MG63 (cell line): ENCODE results near the gene PRKCB. TPM values are rescaled to one million over a fixed set of nuclear protein-coding genes. Genes with fewer than 3 reads are reported as not detected.

Experiments used
- DNase-seq: peaks from one replicate; pipeline ENCODE4 v3.0.0-alpha.2; 2020
- H3K27me3 ChIP-seq: fragments of 250-450 bp; sonication (Bioruptor Pico); 2 replicates; pipeline ENCODE4 v1.5.1; 2020; ENCODE audit warnings: mild to moderate bottlenecking, moderate library complexity
- H3K36me3 ChIP-seq: fragments of 250-450 bp; sonication (Bioruptor Pico); 2 replicates; pipeline ENCODE4 v1.5.1; 2020; ENCODE audit warnings: mild to moderate bottlenecking, moderate library complexity
- H3K4me3 ChIP-seq: fragments of 250-450 bp; sonication (Bioruptor Pico); 2 replicates; pipeline ENCODE4 v1.5.1; 2020; ENCODE audit warnings: mild to moderate bottlenecking, moderate library complexity
- H3K9me3 ChIP-seq: fragments of 250-450 bp; sonication (Bioruptor Pico); 2 replicates; pipeline ENCODE4 v1.5.1; 2020; ENCODE audit warnings: mild to moderate bottlenecking, moderate library complexity
- total RNA-seq: library from RNA; depleted of rRNA; stranded (reverse); fragments of >200 nt; shearing (Covaris generic); gene quantifications from 2 replicates; pipeline ENCODE4 v1.2.3, GENCODE V29; 2014; ENCODE audit warnings: low replicate concordance

PRKCB gene
- total RNA-seq, 1 experiment from 2014 or later: not detected

GRCh38 chr16:23957287-23957686 lies 121.5 kb downstream of the PRKCB start:
- no peaks in the 10 kb centered on the region for H3K36me3 ChIP-seq
- peaks cover 5% of the 10 kb centered on the region; the same call in 1 of the 2 replicates for H3K27me3 ChIP-seq
- H3K4me3 ChIP-seq: no peak overlapping the region
- no peaks in the 10 kb centered on the region for H3K9me3 ChIP-seq
- DNase-seq: no peak

DNA sequence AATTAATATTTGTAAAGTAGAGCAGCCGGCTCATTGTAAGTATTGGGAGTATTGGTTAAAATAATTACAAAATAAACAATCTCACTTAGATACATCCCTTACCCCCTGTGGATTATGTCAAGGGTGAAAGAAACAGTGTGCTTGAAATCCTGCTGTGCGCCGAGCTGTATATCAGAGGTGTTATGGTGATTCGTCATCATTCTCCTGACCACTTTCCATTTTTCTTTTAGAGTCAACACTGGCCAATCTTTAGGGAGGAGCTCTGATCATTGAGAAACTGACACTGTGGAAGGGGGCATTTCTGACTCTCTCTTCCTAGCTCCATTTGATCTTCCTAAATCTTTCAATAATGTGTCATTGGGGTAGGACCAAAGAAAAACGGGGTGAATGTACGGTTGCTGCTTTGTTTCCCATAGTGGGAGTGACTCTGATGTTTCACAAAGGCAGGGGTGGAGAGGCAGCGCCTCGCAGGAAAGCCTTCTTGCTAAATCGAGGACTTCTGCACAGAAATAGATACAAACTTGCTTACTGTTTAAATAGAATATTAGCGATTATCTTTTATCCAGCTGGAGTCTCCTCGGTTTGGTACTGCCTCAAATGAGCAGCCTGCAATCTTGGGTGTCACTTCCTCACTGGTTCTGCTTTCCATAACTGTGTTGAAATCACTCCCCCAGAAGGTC lies 123.4 kb downstream of the PRKCB start:
- no peak for DNase-seq
- Histone ChIP-seq H3K27me3 (no peaks in the 10 kb centered on the region), H3K9me3 (no peaks in the 10 kb centered on the region), H3K4me3 (no peak overlapping the region), H3K36me3 (no peaks in the 10 kb centered on the region)

DNA sequence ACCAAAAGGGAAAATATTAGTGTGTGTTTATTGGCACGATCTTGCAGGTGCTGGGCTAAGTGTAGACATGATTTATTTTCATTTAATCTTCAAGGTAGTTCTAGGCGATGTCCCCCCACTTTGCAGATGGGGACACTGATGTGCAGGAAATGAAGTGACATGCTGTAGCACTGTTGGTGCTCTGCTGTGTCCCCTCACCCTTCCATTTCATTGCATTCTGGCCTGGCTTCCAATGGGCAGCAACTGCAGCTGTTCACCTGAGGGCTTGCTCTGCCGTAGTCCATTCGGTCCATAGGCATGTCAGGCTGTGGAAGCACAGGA lies 123.9 kb downstream of the PRKCB start:
- no peaks in the 10 kb centered on the region for H3K36me3 ChIP-seq
- H3K4me3 ChIP-seq: no peak overlapping the region
- no peak for DNase-seq
- no peaks in the 10 kb centered on the region for H3K27me3 ChIP-seq
- H3K9me3 ChIP-seq: no peaks in the 10 kb centered on the region

GRCh38 chr16:23960081-23960885 lies 124.5 kb downstream of the PRKCB start:
- H3K4me3 ChIP-seq: no peak overlapping the region
- DNase-seq: no peak
- H3K36me3 ChIP-seq: no peaks in the 10 kb centered on the region
- H3K27me3 ChIP-seq: no peaks in the 10 kb centered on the region
- H3K9me3 ChIP-seq: no peaks in the 10 kb centered on the region

DNA sequence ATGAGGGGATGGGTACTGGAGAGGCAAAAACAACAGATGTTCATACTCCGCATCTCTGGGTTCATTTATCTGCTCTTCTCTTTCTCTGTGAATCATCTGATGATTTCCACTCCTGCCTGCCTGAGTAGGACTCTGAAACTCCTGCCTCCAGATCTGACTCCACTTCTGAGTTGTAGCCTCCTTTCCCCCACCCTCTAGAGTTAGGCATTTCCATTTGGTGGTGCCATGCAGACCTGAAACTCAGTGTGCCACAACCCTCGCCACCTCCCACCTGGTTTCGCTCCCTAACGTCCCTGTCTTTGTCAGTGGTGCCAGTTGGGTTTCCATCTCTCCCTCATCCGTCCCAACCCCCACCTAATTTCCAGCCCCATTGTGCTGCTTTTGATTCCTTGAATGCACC lies 126.2 kb downstream of the PRKCB start:
- no peaks in the 10 kb centered on the region for H3K36me3 ChIP-seq
- DNase-seq: no peak

GRCh38 chr16:23964136-23964535 lies 128.4 kb downstream of the PRKCB start:
- no peak overlapping the region for H3K4me3 ChIP-seq
- H3K36me3 ChIP-seq: no peaks in the 10 kb centered on the region
- DNase-seq: no peak
- H3K27me3 ChIP-seq: no peaks in the 10 kb centered on the region
- no peaks in the 10 kb centered on the region for H3K9me3 ChIP-seq

More for the DNA sequence above, 126.2 kb downstream of the PRKCB start:
- no peaks in the 10 kb centered on the region for H3K27me3 ChIP-seq
- no peak overlapping the region for H3K4me3 ChIP-seq
- H3K9me3 ChIP-seq: no peaks in the 10 kb centered on the region

DNA sequence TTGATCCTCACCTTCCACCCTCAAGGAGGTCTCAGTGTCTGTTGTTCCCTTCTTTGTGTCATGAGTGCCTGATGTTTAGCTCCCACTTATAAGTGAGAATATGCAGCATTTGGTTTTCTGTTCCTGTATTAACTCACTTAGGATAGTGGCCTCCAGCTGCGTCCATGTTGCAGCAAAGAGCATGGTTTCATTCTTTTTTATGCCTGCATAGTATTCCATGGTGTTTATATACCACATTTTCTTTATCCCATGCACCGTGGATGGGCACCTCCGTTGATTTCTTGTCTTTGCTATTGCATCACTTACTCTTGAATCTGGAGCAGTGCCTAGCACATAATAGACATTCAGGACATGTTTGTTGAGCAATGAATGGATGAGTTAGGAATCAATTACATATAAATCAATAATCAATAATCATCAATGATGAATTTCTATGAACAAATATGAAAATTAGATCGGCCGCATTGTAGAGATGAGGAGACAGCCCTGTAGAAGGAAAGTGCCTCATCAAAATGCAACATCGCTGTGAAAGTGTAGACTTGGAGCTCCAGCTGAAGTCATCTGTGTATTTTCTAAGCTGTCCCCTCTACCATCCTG lies 129.5 kb downstream of the PRKCB start:
- Histone ChIP-seq H3K4me3 (no peak overlapping the region), H3K9me3 (no peaks in the 10 kb centered on the region), H3K36me3 (no peaks in the 10 kb centered on the region), H3K27me3 (no peaks in the 10 kb centered on the region)
- DNase-seq: no peak

GRCh38 chr16:23966597-23967394 lies 131.0 kb downstream of the PRKCB start:
- Histone ChIP-seq H3K36me3 (no peaks in the 10 kb centered on the region), H3K4me3 (no peak overlapping the region), H3K9me3 (no peaks in the 10 kb centered on the region), H3K27me3 (0 out of 2 replicates have a peak, but pooled peaks cover 2% of the 10 kb centered on the region)
- DNase-seq: no peak

DNA sequence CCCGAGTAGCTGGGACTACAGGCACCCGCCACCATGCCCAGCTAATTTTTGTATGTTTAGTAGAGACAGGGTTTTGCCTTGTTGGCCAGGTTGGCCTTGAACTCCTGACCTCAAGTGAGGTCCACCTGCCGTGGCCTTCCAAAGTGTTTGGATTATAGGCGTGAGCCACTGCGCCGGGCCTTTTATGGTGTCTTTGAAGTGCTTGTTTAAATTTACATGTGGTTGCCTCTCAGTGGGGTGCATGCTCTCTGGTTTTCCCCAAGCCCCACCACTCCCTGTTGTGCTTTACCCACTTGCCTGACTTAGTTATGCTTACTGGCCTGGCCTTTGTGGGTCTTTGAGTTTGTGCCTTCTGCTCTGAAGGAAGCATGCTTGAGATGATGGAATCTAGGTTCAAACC lies 132.0 kb downstream of the PRKCB start:
- no peaks in the 10 kb centered on the region for H3K36me3 ChIP-seq
- no peak for DNase-seq
- no peak overlapping the region for H3K4me3 ChIP-seq
- H3K9me3 ChIP-seq: no peaks in the 10 kb centered on the region
- H3K27me3 ChIP-seq: 0 out of 2 replicates have a peak, but pooled peaks cover 2% of the 10 kb centered on the region

GRCh38 chr16:23968176-23968575 lies 132.4 kb downstream of the PRKCB start:
- Histone ChIP-seq H3K4me3 (no peak overlapping the region), H3K27me3 (0 out of 2 replicates have a peak, but pooled peaks cover 2% of the 10 kb centered on the region), H3K9me3 (no peaks in the 10 kb centered on the region), H3K36me3 (no peaks in the 10 kb centered on the region)
- no peak for DNase-seq

- Histone ChIP-seq H3K36me3 (no peaks in the 10 kb centered on the region), H3K27me3 (0 out of 2 replicates have a peak, but pooled peaks cover 2% of the 10 kb centered on the region), H3K9me3 (no peaks in the 10 kb centered on the region)
Measured at GRCh38 chr16:23969468-23970297, 133.9 kb downstream of the PRKCB start.

DNA sequence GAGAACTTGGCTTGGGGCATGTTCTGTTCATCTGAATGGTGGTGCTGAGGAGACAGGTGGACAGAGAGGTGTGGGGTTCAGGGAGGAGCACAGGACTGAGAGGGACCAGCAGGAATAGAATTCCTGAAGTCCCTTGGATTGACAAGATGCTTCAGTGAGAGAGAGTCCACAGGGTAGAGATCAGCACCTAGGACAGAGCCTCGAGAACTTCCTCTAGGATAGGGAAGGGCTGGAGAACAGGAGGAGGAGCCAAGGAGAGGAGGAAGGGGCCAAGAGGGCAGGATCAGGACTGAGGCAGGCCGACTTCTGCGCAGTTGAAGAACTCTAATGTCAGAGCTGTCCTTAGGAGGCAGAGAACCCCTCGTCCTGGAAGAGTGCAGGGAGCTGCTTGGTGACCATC lies 138.4 kb downstream of the PRKCB start:
- DNase-seq: peak; percentile 2
- Histone ChIP-seq H3K4me3 (no peak overlapping the region), H3K36me3 (no peaks in the 10 kb centered on the region), H3K9me3 (no peaks in the 10 kb centered on the region), H3K27me3 (0 out of 2 replicates have a peak, but pooled peaks cover 2% of the 10 kb centered on the region)

More at GRCh38 chr16:23969468-23970297, 133.9 kb downstream of the PRKCB start:
- H3K4me3 ChIP-seq: no peak overlapping the region
- DNase-seq: no peak

GRCh38 chr16:23975293-23975692 lies 139.5 kb downstream of the PRKCB start:
- peaks cover 8% of the 10 kb centered on the region; the same call in 1 of the 2 replicates for H3K27me3 ChIP-seq
- H3K9me3 ChIP-seq: no peaks in the 10 kb centered on the region
- H3K4me3 ChIP-seq: no peak overlapping the region
- no peak for DNase-seq
- no peaks in the 10 kb centered on the region for H3K36me3 ChIP-seq

DNA sequence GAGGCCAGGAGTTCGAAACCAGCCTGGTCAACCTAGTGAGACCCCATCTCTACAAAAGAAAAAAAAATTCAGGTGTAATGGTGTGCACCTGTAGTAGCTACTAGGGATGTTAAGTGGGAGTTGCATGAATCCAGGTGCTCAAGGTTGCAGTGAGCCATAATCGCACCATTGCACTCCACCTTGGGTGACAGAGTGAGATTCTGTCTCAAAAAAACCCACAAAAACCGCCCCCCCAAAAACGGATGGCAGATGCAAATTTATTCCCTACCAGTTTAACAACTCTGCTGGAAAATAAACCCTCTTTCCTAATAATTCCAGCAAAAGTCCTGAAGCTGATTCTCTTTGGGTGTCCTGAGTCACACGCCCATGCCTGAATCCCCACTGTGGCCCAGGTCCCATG lies 140.3 kb downstream of the PRKCB start:
- Histone ChIP-seq H3K27me3 (peaks cover 8% of the 10 kb centered on the region; the same call in 1 of the 2 replicates), H3K36me3 (no peaks in the 10 kb centered on the region), H3K9me3 (no peaks in the 10 kb centered on the region), H3K4me3 (no peak overlapping the region)
- no peak for DNase-seq

DNA sequence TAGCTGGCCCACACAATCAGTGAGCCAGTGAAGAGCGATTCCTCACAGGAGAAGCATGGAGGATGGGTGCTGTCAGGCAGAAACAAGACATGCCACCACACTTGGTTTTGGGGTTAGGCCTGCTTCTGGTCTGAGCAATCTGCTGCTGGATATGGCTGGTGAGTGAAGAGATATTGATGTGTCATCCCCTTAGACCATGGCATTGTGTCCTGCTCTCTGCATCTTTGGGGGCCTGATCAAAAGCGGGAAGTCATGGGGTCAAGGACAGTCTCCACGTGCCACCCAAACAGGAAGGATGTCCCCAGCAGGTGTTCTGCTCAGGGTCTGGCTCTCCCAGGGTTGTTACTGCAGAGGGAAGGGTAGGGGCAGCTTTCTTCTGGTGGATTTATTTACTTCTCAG lies 140.7 kb downstream of the PRKCB start:
- Histone ChIP-seq H3K27me3 (peaks cover 8% of the 10 kb centered on the region; the same call in 1 of the 2 replicates), H3K9me3 (no peaks in the 10 kb centered on the region), H3K4me3 (no peak overlapping the region), H3K36me3 (no peaks in the 10 kb centered on the region)
- DNase-seq: no peak

- Histone ChIP-seq H3K36me3 (no peaks in the 10 kb centered on the region), H3K27me3 (peaks cover 10% of the 10 kb centered on the region), H3K9me3 (no peaks in the 10 kb centered on the region), H3K4me3 (no peak overlapping the region)
- no peak for DNase-seq
Measured at GRCh38 chr16:23979441-23979840, 143.7 kb downstream of the PRKCB start.
